TTC549 (cell line): ENCODE results near the gene MAPRE2.

Experiments used
- FAIRE-seq: peaks from 2 replicates; lab custom pipeline; 2012; peaks lifted over from hg19 to GRCh38; lab: Jason Lieb, UNC

The MAPRE2 gene

GRCh38 chr18:35186291-35187034 lies 145.2 kb downstream of the MAPRE2 start:
- no peak for FAIRE-seq

GRCh38 chr18:35189510-35189909 lies 148.3 kb downstream of the MAPRE2 start:
- no peak for FAIRE-seq

- FAIRE-seq, result no peak
These were observed 149.9 kb downstream of the MAPRE2 start for GRCh38 chr18:35190948-35191697.

- no peak for FAIRE-seq
These were observed 150.4 kb downstream of the MAPRE2 start for GRCh38 chr18:35191698-35192025.

- no peak for FAIRE-seq
These were observed 151.2 kb downstream of the MAPRE2 start for GRCh38 chr18:35192415-35192814.
